ENCODE measurements around the gene HOXA11.

The HOXA11 gene

GRCh38 chr7:27156508-27156898 lies 28.5 kb downstream of the HOXA11 start, which contains the start of gene HOXA7:
TSS of gene HOXA7 (minus strand) at chr7:27156675. CDS start at chr7:27156545, 130 bp downstream.
- DNase-seq = no peak

GRCh38 chr7:27155816-27156507 lies 29.1 kb downstream of the HOXA11 start:
- DNase-seq = no peak

- no peak for DNase-seq
These were observed 29.9 kb downstream of the HOXA11 start for GRCh38 chr7:27154901-27155815.

- no peak for DNase-seq
These were observed 30.7 kb downstream of the HOXA11 start for GRCh38 chr7:27154369-27154768.

GRCh38 chr7:27153526-27153925 lies 31.5 kb downstream of the HOXA11 start:
- no peak for DNase-seq

DNA sequence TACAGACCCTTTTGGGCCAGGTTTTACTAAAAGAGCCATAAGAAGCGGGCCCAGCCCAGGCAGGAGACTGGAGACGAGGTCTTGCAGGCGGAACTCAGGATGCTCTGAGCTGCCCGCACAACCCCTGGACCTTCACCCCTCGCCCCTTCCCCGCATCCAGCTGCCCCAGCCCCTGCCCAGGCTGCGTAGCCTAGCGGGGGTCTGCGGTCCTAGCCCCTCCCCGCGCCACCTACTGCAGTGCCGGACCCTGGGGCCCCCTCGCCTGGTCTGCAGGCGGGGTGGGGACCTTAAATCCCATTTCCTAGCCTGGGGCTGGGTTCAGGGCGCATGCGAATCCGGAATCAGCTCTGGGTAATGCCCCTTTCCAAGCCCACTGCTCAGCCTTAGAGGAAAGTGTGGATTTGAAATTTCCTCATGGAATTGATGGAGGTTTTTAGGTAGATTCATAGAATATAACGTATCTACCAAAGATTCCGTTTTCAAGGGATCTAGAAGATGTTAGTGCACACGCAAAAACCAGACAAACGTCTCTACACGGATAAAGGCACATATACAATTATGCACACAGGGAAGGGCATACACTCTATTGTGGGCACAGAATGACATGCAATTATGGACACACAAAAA lies 32.1 kb downstream of the HOXA11 start:
- no peak for DNase-seq

- no peak for DNase-seq
These were observed 32.9 kb downstream of the HOXA11 start, which contains the start of gene HOXA3 for GRCh38 chr7:27151931-27152815. TSS of gene HOXA3 (minus strand) at chr7:27152583. CDS start at chr7:27110640, 41,943 bp downstream.

- DNase-seq = no peak
These were observed 33.6 kb downstream of the HOXA11 start for GRCh38 chr7:27151341-27151930.

GRCh38 chr7:27150568-27151340 lies 34.3 kb downstream of the HOXA11 start:
- no peak for DNase-seq

DNA sequence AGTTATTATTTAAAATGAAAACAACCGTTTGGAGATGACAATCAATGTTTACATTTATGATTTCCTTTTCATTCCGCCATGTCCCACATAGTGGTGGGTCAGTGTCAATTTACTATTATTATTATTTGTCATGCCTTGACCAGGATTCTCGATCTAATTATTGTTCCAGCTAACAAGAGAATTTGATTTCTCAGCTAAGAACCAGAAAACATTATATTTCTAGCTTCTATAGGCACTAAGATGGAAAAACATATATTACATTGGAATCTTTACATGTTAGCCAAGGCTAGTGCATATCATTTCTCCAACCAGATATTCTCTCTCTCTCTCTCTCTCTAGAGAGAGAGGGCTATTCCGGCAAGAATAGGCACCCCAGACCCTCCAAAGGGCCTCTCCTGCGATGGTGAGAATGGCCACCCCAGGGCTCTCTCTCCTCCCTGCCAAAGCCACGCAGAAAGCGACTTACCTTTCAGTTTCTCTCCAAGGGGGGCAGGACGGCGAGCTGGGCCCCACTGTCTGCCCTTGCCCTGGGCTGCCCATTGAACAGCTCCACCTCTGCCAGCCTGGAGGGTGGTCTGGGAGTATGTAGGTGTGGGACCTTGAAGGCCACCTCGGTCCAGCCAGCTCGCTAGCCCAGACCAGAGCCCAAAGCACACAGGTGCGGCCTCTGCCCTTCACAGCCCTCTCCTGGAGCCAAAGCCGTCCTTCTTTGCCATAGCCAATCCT lies 35.0 kb downstream of the HOXA11 start:
- DNase-seq = no peak

- no peak for DNase-seq
These were observed 36.0 kb downstream of the HOXA11 start for GRCh38 chr7:27148756-27149641.

GRCh38 chr7:27148031-27148755 lies 36.8 kb downstream of the HOXA11 start:
- DNase-seq = no peak

DNA sequence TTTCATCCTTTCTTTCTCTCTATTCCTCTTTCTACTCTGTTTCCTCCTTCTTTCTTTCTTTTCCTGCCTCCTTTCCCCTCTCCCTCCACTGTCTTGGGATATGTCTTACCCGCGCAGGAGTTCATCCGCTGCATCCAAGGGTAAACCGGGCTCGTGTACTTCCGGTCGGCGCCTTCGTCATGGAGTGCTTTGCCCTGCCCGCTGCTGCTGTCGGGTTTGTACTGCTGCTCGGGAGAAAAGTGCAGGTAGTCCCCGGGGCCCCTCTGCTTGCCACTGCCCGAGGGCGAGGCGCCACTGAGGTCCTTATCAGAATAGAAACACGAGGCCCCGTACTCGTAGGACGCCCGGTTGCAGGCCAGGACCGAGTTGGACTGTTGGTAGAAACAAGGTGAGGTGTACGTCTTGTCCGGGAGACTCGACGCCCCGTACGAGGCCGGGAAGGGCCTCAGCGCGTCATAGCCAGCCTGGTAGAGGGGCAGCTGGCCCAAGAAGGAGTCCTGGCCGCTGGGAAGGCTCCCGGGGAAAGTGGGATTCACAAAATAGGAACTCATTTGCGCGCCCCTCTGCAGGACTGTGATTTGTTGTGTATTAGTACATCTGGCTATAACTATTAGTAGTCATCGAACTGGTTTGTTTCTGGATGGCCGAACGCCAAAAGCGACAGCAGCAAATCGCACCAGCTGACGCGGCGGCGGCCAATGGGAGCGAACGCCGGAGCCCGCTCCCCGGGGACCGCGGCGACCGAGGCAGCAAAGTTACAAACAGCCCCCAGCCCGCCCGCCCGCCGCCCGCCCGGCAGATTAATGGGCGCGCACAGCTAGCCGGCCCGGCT lies 37.6 kb downstream of the HOXA11 start, which contains the start of gene HOXA6:
TSS of gene HOXA6 (minus strand) at position 576 of the 832 bp plus-strand sequence. CDS start at position 551, 25 bp downstream.
- DNase-seq = no peak

DNA sequence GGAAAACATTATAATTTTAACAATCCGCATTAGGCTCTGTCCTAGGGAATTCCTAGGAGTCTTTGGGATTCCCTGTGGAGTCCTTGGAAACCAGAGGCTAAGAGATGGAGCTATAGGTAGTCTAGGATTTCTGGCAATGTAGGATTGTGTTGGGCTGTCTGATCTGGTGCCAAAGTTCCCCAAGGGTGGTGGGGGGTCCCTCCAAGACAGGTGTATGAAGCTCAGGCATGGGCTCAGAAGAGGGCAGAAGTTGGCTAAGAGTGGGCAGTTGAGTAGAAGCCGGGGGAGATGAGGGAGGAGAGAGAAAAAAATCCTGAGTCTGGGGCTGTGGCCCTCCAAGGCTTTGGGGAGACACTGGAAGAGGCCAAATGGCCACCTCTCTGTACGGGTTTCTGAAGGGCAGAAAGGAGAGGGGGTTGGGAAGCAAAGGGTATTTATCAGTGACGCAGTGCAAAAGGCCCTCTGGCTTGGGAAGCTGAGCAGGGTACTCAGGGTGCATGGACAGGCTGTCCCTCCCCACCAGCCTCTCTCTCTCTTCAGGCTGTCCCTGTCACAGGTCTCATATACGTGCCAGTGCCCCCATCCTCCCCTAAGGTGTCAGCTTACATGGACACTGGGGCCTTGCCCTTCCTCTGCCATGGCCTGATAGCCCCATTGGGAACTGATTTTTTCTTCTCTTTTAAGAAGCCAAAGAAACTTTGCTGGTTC lies 38.4 kb downstream of the HOXA11 start:
- no peak for DNase-seq

GRCh38 chr7:27145914-27146412 lies 39.1 kb downstream of the HOXA11 start:
- DNase-seq = no peak

DNA sequence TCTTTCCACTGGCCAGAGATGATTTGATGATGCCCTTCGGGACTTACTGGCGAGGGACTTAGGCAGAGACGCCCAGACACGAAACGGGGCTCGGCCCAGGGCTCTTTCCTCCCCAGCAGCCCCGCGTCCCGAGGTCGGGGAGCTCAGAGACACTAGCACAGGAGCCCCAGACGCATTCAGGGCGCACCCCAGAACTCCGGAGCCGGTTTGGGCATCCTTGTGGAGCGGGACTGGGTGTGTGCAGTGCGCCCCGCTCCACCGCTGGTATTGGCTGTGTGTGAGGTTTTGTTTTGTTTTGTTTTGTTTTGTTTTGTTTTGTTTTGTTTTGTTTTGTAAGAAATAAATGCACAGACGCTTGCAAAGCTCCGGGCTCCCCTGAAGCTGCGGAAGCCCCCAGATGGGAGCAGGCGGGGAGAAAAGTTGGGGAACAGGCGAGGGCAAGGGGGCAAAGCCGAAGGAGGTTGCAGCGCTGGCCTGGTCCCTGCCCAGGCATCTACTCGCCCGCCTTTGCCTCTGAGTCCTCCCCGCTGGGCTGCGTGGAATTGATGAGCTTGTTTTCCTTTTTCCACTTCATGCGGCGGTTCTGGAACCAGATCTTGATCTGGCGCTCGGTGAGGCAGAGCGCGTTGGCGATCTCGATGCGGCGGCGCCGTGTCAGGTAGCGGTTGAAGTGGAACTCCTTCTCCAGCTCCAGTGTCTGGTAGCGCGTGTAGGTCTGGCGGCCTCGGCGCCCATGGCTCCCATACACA lies 39.7 kb downstream of the HOXA11 start:
- DNase-seq = no peak
